Liver (tissue), 9 donors: Measurements from ENCODE around the gene SLCO2A1. TPM values are rescaled to one million over a fixed set of nuclear protein-coding genes. Genes with fewer than 3 reads are reported as not detected.

Source experiments
- DNase-seq: peaks from one replicate; pipeline ENCODE4 v3.0.0-alpha.2; 2017; ENCODE audit warnings: low spot score
- H3K27ac ChIP-seq, 2 donors: one replicate each; pipeline ENCODE4 v1.7.0; 2013; ENCODE audit warnings: inconsistent platforms in 2 of 2, low read length in 2 of 2, control low read depth in 1 of 2, low read depth in 1 of 2, mild to moderate bottlenecking in 1 of 2
- H3K27me3 ChIP-seq, 4 donors: one replicate each; pipeline versions ENCODE4 v1.6.1 to v1.7.0; 2013; ENCODE audit warnings: low read length in 3 of 4, inconsistent platforms in 1 of 4, mild to moderate bottlenecking in 1 of 4, moderate library complexity in 1 of 4; ENCODE audit not compliant: control insufficient read depth in 4 of 4, insufficient read depth in 4 of 4
- H3K36me3 ChIP-seq, 4 donors: one replicate each; pipeline versions ENCODE4 v1.6.1 to v1.7.0; 2013; ENCODE audit warnings: low read length in 3 of 4, mild to moderate bottlenecking in 3 of 4, low read depth in 1 of 4, moderate library complexity in 1 of 4; ENCODE audit not compliant: control insufficient read depth in 4 of 4, insufficient read depth in 3 of 4
- H3K4me1 ChIP-seq, 4 donors: one replicate each; pipeline versions ENCODE4 v1.6.1 to v1.7.0; 2013; ENCODE audit warnings: low read length in 3 of 4, mild to moderate bottlenecking in 3 of 4, moderate library complexity in 1 of 4; ENCODE audit not compliant: control insufficient read depth in 4 of 4, insufficient read depth in 4 of 4
- H3K4me3 ChIP-seq, 3 donors: one replicate each; pipeline versions ENCODE4 v1.6.1 to v1.7.0; 2013; ENCODE audit warnings: low read length in 3 of 3, control low read depth in 1 of 3, low read depth in 1 of 3, mild to moderate bottlenecking in 1 of 3
- H3K9ac ChIP-seq, 2 donors: one replicate each; pipeline ENCODE4 v1.7.0; 2013; ENCODE audit warnings: low read length in 2 of 2, mild to moderate bottlenecking in 2 of 2, moderate library complexity in 2 of 2, control low read depth in 1 of 2, low read depth in 1 of 2
- H3K9me3 ChIP-seq, 4 donors: one replicate each; pipeline versions ENCODE4 v1.6.1 to v1.7.0; 2013; ENCODE audit warnings: low read length in 3 of 4; ENCODE audit not compliant: control insufficient read depth in 4 of 4
- EGR1 ChIP-seq, 2 donors: IDR thresholded peaks; 2 replicates each; pipeline ENCODE4 v1.6.1; 2016 to 2018; ENCODE audit warnings: antibody characterized with exemption in 2 of 2, low read depth in 2 of 2
- FOXA1 ChIP-seq: IDR thresholded peaks from 2 replicates; pipeline ENCODE4 v1.6.1; 2016; ENCODE audit warnings: antibody characterized with exemption
- FOXA2 ChIP-seq: IDR thresholded peaks from 2 replicates; pipeline ENCODE4 v1.6.1; 2016; ENCODE audit warnings: antibody characterized with exemption
- GABPA ChIP-seq, 2 donors: IDR thresholded peaks in 1 of 2; conservative IDR thresholded peaks in 1 of 2; 2 replicates each; pipeline ENCODE4 v1.6.1; 2016; ENCODE audit warnings: antibody characterized with exemption in 2 of 2, mild to moderate bottlenecking in 1 of 2, moderate library complexity in 1 of 2
- HNF4A ChIP-seq, 2 donors: conservative IDR thresholded peaks; 2 replicates each; pipeline ENCODE4 v1.6.1; 2016; ENCODE audit warnings: antibody characterized with exemption in 2 of 2, mild to moderate bottlenecking in 2 of 2
- HNF4G ChIP-seq: IDR thresholded peaks from 2 replicates; pipeline ENCODE4 v1.6.1; 2016; ENCODE audit warnings: antibody characterized with exemption
- JUND ChIP-seq, 2 donors: IDR thresholded peaks; 2 replicates each; pipeline ENCODE4 v1.6.1; 2016; ENCODE audit warnings: antibody characterized with exemption in 2 of 2
- NR2F2 ChIP-seq: IDR thresholded peaks from 2 replicates; pipeline ENCODE4 v1.6.1; 2016; ENCODE audit warnings: antibody characterized with exemption
- RAD21 ChIP-seq, 2 donors: IDR thresholded peaks; 2 replicates each; pipeline ENCODE4 v1.6.1; 2016; ENCODE audit warnings: antibody characterized with exemption in 2 of 2, mild to moderate bottlenecking in 2 of 2
- RXRA ChIP-seq, 2 donors: IDR thresholded peaks; 2 replicates each; pipeline ENCODE4 v1.6.1; 2017 to 2018; ENCODE audit warnings: antibody characterized with exemption in 2 of 2, mild to moderate bottlenecking in 1 of 2
- SP1 ChIP-seq: IDR thresholded peaks from 2 replicates; pipeline ENCODE4 v1.6.1; 2018; ENCODE audit warnings: antibody characterized with exemption, mild to moderate bottlenecking
- TAF1 ChIP-seq: conservative IDR thresholded peaks from 2 replicates; pipeline ENCODE4 v1.6.1; 2016; ENCODE audit warnings: antibody characterized with exemption, mild to moderate bottlenecking
- YY1 ChIP-seq: IDR thresholded peaks from 2 replicates; pipeline ENCODE4 v1.6.1; 2016; ENCODE audit warnings: antibody characterized with exemption, mild to moderate bottlenecking
- whole genome bisulfite sequencing: extraction: QIAGEN DNeasy Blood & Tissue Kit; methylation state at CpG from one replicate; pipeline ENCODE4 v1.1.7; 2013; 5-methylcytosine and 5-hydroxymethylcytosine counted together
- polyA plus RNA-seq, 2 donors: library from polyadenylated mRNA; stranded (reverse) in 1 of 2; unstranded in 1 of 2; fragments of 200-250 nt in 1 of 2; fragments of >200 nt in 1 of 2; fragmentation: Nextera tagmentation in 1 of 2; extraction: Ambion mirVana in 1 of 2; gene quantifications; one replicate each; pipeline versions ENCODE4 v1.2.1 to v1.2.3, GENCODE V29; 2013 to 2015
- total RNA-seq, 2 donors: library from RNA; depleted of rRNA; stranded (reverse); fragments of >200 nt; gene quantifications; one replicate each; pipeline ENCODE4 v1.2.3, GENCODE V29; 2014
- TF ChIP-seq, protein P1 (sequence below): fragments of 150-350 bp; IDR thresholded peaks from 2 replicates; pipeline ENCODE4 v1.5.1; 2017; ENCODE audit warnings: improper control_type of control experiment, low read depth, low read length; ENCODE audit not compliant: missing input control
- TF ChIP-seq, protein P2 (sequence below): IDR thresholded peaks from 2 replicates; pipeline ENCODE4 v1.6.1; 2016; ENCODE audit warnings: antibody characterized with exemption
- TF ChIP-seq, protein P3 (sequence below): IDR thresholded peaks from 2 replicates; pipeline ENCODE4 v1.6.1; 2016; ENCODE audit warnings: antibody characterized with exemption
- TF ChIP-seq, protein P4 (sequence below): IDR thresholded peaks from 2 replicates; pipeline ENCODE4 v1.6.1; 2016; ENCODE audit warnings: antibody characterized with exemption
- TF ChIP-seq, protein P5 (sequence below): IDR thresholded peaks from 2 replicates; pipeline ENCODE4 v1.6.1; 2016; ENCODE audit warnings: antibody characterized with exemption, mild to moderate bottlenecking
- donor health status: healthy.
- donor health status: healthy.
- donor health status: healthy.
- donor health status: healthy.
- donor health status: healthy.

Gene SLCO2A1
- total and polyA plus RNA-seq, 4 donors: 0.56 to 3.1 (median 2.2) TPM

DNA sequence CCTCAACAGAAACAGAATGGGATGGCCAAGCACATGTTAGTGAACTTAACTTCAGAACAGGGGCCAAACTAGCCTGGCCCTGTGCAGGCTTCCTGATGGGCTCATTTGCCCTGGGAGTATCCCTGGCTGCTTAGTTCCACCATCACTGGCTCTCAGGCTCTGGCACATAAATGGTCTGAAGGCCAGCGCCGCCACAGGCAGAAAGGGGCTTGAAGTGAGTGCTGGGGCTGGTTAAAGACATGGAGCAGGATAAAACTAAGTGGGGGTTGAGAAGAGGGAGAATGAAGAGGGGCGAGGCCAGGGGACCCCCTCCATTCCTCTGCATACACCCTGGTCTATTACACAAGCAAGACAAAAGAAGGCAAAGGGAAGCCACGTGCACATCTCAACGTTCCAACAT is 12.2 kb downstream of the SLCO2A1 start:
- no peak overlapping the region for H3K9ac ChIP-seq
- no peak for TF ChIP-seq FOXA2
- TF ChIP-seq FOXA1: no peak
- TF ChIP-seq HNF4A (conservative IDR thresholded peaks at IDR 0.05): no peak
- TF ChIP-seq YY1: no peak
- TF ChIP-seq NR2F2: no peak
- TF ChIP-seq SP1: no peak
- TF ChIP-seq, protein P1, sequence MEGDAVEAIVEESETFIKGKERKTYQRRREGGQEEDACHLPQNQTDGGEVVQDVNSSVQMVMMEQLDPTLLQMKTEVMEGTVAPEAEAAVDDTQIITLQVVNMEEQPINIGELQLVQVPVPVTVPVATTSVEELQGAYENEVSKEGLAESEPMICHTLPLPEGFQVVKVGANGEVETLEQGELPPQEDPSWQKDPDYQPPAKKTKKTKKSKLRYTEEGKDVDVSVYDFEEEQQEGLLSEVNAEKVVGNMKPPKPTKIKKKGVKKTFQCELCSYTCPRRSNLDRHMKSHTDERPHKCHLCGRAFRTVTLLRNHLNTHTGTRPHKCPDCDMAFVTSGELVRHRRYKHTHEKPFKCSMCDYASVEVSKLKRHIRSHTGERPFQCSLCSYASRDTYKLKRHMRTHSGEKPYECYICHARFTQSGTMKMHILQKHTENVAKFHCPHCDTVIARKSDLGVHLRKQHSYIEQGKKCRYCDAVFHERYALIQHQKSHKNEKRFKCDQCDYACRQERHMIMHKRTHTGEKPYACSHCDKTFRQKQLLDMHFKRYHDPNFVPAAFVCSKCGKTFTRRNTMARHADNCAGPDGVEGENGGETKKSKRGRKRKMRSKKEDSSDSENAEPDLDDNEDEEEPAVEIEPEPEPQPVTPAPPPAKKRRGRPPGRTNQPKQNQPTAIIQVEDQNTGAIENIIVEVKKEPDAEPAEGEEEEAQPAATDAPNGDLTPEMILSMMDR: no peak
- TF ChIP-seq, protein P2, sequence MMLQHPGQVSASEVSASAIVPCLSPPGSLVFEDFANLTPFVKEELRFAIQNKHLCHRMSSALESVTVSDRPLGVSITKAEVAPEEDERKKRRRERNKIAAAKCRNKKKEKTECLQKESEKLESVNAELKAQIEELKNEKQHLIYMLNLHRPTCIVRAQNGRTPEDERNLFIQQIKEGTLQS: no peak
- TF ChIP-seq, protein P3, sequence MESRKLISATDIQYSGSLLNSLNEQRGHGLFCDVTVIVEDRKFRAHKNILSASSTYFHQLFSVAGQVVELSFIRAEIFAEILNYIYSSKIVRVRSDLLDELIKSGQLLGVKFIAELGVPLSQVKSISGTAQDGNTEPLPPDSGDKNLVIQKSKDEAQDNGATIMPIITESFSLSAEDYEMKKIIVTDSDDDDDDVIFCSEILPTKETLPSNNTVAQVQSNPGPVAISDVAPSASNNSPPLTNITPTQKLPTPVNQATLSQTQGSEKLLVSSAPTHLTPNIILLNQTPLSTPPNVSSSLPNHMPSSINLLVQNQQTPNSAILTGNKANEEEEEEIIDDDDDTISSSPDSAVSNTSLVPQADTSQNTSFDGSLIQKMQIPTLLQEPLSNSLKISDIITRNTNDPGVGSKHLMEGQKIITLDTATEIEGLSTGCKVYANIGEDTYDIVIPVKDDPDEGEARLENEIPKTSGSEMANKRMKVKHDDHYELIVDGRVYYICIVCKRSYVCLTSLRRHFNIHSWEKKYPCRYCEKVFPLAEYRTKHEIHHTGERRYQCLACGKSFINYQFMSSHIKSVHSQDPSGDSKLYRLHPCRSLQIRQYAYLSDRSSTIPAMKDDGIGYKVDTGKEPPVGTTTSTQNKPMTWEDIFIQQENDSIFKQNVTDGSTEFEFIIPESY: no peak
- TF ChIP-seq TAF1: no peak
- no peak for TF ChIP-seq EGR1 (IDR thresholded peaks at IDR 0.05; ENCODE audit: low read depth in 2 of 2)
- no peak for TF ChIP-seq GABPA (IDR thresholded peaks at IDR 0.05 in 1 of 2, conservative IDR thresholded peaks at IDR 0.05 in 1 of 2)
- no peak for TF ChIP-seq JUND (IDR thresholded peaks at IDR 0.05)
- no peak for TF ChIP-seq RAD21 (IDR thresholded peaks at IDR 0.05)
- TF ChIP-seq HNF4G: no peak
- TF ChIP-seq, protein P4, sequence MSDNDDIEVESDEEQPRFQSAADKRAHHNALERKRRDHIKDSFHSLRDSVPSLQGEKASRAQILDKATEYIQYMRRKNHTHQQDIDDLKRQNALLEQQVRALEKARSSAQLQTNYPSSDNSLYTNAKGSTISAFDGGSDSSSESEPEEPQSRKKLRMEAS: no peak
- TF ChIP-seq, protein P5, sequence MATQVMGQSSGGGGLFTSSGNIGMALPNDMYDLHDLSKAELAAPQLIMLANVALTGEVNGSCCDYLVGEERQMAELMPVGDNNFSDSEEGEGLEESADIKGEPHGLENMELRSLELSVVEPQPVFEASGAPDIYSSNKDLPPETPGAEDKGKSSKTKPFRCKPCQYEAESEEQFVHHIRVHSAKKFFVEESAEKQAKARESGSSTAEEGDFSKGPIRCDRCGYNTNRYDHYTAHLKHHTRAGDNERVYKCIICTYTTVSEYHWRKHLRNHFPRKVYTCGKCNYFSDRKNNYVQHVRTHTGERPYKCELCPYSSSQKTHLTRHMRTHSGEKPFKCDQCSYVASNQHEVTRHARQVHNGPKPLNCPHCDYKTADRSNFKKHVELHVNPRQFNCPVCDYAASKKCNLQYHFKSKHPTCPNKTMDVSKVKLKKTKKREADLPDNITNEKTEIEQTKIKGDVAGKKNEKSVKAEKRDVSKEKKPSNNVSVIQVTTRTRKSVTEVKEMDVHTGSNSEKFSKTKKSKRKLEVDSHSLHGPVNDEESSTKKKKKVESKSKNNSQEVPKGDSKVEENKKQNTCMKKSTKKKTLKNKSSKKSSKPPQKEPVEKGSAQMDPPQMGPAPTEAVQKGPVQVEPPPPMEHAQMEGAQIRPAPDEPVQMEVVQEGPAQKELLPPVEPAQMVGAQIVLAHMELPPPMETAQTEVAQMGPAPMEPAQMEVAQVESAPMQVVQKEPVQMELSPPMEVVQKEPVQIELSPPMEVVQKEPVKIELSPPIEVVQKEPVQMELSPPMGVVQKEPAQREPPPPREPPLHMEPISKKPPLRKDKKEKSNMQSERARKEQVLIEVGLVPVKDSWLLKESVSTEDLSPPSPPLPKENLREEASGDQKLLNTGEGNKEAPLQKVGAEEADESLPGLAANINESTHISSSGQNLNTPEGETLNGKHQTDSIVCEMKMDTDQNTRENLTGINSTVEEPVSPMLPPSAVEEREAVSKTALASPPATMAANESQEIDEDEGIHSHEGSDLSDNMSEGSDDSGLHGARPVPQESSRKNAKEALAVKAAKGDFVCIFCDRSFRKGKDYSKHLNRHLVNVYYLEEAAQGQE: no peak
- no peak for TF ChIP-seq RXRA (IDR thresholded peaks at IDR 0.05)
- no peak for DNase-seq
- H3K36me3 ChIP-seq: no peaks in the 10 kb centered on the region
- no peaks in the 10 kb centered on the region for H3K27me3 ChIP-seq
- H3K4me3 ChIP-seq: no peak overlapping the region
- H3K9me3 ChIP-seq: no peaks in the 10 kb centered on the region
- WGBS: 91% methylated on average over 5 of the region's 5 CpGs
- no peak overlapping the region for H3K27ac ChIP-seq
- H3K4me1 ChIP-seq: no peaks in the 10 kb centered on the region
